LHCN-M2 (cell line): Measurements from ENCODE around the gene RAB13. TPM values are rescaled to one million over a fixed set of nuclear protein-coding genes. Genes with fewer than 3 reads are reported as not detected.

Source experiments
- DNase-seq: peaks from one replicate; pipeline ENCODE4 v3.0.0-alpha.2; 2012; ENCODE audit warnings: low read depth
- total RNA-seq: library from RNA; depleted of rRNA; stranded (reverse); fragments of >200 nt; gene quantifications from 2 replicates; pipeline ENCODE4 v1.2.3, GENCODE V29; 2014; rRNA removed

The RAB13 gene
- total RNA-seq, 1 experiment from 2014 or later, result 55.8 TPM

GRCh38 chr1:153934746-153935145, 51.4 kb downstream of the RAB13 start:
- DNase-seq, result no peak

DNA sequence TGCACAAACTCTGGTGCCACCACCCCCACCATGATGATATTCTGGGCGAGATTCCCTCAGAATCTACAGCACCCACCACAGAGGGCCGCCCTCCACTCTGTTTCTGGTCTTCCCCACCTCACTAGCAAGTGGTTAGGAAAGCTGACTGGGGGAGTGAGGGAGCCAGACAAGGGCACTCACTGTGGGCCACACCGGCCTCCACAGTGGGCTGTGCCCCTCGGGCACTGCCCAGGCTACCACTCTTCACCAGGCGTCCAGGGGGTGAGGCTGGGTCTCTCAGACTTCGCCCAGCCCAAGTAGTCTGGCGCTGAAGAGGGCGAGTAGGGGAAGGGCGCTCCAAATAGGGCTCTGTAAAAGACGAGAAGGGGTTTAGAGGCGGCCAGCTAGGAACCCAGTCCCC, 52.2 kb downstream of the RAB13 start:
- DNase-seq, result no peak

DNA sequence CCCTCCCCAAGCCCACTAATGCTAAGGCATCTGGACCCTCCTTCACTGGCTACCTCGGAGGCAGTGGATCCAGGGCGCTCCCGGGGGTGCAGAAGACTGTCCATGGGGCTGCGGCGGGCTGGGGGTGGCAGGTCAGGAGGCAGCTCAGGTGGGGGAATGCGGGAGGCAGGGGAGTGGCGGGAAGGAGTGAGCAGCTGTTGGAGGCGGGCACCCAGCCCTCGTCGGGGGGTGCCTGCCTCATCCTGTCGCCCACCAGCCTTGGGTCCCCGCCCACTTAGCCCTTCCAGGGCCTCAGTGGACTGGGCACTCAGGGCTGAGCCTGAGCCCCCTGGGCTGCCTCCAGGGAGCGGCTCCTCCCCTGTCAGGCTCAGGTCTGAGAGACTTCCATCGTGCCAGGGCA, 52.7 kb downstream of the RAB13 start:
- DNase-seq, result no peak

GRCh38 chr1:153932156-153933131, 53.7 kb downstream of the RAB13 start:
- no peak for DNase-seq

Other genes starting within 250 kb of the RAB13 start
- gene SLC27A3, start 210.9 kb downstream of the RAB13 start, total RNA-seq, result 0.38 and 0.98 TPM in 2 replicates
- gene GATAD2B, start 63.4 kb downstream of the RAB13 start, total RNA-seq, result 3.7 and 5.1 TPM in 2 replicates
- gene DENND4B, start 39.6 kb downstream of the RAB13 start, total RNA-seq, result 15.4 and 16.1 TPM in 2 replicates
- 10.3 and 10.4 TPM in 2 replicates for gene CRTC2, start 27.7 kb downstream of the RAB13 start, total RNA-seq
- gene SLC39A1, start 22.8 kb downstream of the RAB13 start, total RNA-seq, result 136 and 150 TPM in 2 replicates
- 6.0 and 6.9 TPM in 2 replicates for gene CREB3L4, start 18.4 kb downstream of the RAB13 start, total RNA-seq
- 148 and 161 TPM in 2 replicates for gene JTB, start 8.7 kb downstream of the RAB13 start, total RNA-seq
- 1,078 and 1,241 TPM in 2 replicates for gene RPS27, start 4.4 kb upstream of the RAB13 start, total RNA-seq
- gene NUP210L, start 168.7 kb upstream of the RAB13 start, total RNA-seq, result not detected in 2 replicates
- 1,027 and 1,163 TPM in 2 replicates for gene TPM3, start 205.8 kb upstream of the RAB13 start, total RNA-seq
- gene CFAP141, start 220.0 kb upstream of the RAB13 start, total RNA-seq, result not detected in 2 replicates
- gene UBAP2L, start 234.6 kb upstream of the RAB13 start, total RNA-seq, result 94.1 and 116 TPM in 2 replicates